GM18519 (cell line): ENCODE data around the gene MCMBP.
A peak's percentile ranks its signal among the peaks of the same experiment; 100 is the strongest.
"Not testable (repeated sequence)": the region's sequence is repeated elsewhere in the genome, so short reads cannot be mapped to it uniquely, and the experiment has no call there.

Experiments used
- ATAC-seq: cut with Tn5 transposase; IDR thresholded peaks from one replicate; pipeline ENCODE4 v1.9.1; 2021; ENCODE audit warnings: mild to moderate bottlenecking, moderate library complexity; ENCODE audit not compliant: unreplicated experiment, low FRiP score

MCMBP gene

DNA sequence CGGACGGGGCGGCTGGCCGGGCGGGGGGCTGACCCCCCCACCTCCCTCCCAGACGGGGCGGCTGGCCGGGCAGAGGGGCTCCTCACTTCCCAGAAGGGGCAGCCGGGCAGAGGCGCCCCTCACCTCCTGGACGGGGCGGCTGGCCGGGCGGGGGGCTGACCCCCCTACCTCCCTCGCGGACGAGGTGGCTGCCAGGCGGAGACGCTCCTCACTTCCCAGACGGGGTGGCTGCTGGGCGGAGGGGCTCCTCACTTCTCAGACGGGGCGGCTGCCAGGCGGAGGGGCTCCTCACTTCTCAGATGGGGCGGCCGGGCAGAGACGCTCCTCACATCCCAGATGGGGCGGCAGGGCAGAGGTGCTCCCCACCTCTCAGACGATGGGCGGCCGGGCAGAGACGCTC is 77.5 kb downstream of the MCMBP start:
- ATAC-seq = not testable (repeated sequence)

DNA sequence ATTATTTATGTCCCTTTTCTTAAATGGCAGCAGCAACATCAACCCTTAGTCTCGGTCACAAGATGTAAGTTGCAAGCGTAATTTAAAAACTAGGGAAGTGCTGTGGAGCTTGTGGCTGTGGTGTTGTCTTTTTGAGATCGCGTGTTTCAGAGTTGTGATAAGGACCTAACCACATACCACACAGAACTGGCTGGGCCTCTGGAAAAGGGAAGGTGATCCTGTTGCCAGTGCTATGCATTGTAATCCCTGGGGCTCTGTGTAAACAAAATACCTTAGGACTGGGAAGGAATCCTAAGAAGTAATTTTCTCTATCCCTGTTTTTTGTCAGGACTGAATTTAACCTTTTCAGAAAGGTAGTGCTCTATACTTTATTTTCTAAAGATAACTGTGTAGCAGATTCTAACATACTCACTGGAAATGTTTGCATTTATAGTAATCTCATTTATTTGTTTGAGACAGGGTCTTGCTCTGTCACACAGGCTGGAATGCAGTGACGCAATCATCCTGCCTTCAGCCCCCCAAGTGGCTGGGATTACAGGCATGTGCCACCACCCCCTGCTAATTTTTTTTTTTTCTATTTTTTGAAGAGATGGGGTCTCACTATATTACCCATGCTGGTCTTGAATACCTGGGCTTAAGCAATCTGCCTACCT is 86.4 kb downstream of the MCMBP start:
- no peak for ATAC-seq

DNA sequence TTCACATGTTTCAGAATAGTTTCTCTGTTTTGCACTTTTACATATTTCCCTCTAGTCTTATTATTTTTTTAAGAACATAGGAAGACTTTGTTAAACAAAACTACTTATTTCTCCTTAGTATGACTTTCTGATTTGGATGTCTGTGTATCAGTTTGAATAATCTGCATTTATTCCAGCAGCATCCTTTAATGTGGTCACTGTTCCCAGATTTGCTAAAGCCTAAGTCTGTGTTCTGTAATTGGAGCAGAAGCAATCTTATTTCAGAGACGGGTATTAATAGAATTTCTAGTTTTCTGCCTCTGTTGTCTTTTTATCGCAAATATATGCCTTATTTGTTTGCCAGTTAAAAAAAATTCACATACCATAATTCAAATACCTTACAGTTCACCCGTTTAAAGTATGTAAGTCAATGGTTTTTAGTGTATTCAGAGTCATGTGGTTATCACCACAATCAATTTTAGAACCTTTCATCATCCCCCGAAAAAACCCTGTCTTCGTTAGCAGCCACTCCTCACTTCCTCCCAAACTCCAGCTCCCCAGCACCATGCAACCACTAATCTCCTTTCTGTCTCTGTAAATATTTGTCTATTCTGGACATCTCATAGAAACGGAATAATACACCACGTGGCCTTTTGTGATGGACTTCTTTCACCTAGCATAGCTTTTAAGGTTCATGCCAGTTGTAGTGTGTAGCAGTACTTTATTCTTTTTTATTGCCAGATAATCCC is 88.1 kb downstream of the MCMBP start:
- peak; percentile 87 for ATAC-seq

DNA sequence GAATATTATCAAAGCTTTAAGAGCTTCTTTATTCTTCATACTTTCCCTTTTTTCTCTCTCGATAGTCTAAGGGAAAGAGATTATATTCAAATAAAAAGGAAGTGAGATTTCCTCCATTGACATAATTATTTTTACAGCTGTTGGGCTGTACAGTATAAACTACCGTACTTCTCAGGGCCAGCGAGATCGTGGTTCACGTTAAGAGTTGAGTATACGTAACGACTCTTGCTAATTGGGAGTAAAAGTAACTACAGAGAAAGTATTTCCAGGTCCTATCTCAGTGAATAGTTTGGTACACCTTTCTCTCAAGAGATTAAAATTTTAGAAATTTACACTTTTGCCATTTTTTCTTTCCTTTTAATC is 89.0 kb downstream of the MCMBP start:
- ATAC-seq = no peak

DNA sequence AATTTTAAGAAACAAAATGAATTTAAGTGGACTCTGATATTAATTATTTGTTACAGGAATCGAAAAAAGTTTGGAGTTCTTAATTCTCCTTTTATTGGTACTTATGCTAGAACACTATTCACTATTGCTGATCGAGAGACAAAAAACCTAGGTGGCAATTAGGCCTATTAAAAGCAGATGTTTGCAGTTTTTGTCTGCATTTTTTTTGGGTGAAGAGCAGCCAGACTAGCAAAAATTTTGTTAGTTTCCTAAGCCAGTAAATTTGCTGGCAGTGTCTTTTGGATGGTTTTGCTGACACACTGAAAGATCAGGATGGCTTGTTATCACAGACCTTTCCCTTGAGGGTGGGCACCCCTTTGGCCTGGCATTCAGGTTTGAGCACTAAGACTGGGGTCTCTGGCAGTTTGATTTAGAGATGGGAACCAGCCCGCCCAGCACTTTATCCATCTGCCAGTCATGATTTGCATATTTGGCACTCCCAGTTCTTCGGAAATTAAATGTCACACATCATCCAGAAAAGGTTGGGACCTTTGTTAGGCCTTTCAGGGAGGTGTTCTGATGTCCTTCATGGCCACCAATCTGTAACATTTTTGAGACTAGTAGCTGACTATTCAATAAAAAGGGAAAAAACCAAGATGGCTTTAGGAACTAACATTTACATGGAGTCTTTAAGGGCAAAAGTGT is 89.5 kb downstream of the MCMBP start:
- ATAC-seq = no peak

DNA sequence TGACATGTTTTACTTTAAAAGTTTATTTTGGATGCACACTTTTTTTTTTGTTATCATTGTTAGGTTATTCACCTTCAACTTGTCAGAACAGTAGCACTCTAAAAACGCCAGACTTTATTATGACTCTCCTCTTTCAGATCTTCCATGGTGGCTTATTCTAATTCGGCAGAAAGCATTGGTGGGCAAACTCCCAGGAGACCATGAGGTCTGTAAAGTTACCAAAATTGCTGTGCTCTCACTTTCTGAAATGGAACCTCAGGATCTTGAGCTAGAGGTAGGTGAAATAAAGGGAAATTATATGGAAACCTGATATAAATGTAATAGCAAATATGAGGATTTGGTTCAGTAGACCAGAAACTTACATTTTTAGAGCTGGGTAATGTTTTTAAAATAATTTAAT is 91.1 kb downstream of the MCMBP start:
- no peak for ATAC-seq

DNA sequence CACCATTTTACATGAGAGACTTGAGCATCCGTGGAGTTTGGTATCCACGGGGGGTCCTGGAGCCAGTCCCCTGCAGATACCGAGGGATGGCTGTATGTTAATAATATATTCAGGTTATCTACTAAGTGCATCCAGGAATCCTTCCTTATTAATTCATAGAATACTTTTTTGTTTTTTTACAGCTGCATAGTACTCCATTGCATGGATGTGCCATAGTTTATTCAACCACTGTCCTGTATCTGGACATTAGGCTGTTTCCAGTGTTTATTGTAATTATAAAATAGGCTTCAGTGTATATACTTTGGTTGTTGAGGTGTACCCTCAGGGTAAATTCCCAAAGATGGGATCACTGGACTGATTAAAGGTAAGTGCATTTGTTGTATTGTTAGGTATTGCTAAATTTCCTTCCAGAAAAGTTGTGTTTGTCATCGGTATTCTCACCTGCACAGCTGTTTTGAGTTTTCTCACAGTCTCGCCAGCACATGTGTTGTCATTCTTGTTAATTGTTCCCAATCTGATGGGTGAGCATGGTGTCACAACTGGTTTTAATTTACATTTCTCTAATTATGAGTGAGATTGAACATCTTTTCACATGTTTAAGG is 91.7 kb downstream of the MCMBP start:
- ATAC-seq = no peak
